GM19438 (cell line): Measurements from ENCODE around the gene TMIGD2.
"Not testable (repeated sequence)": the region's sequence is repeated elsewhere in the genome, so short reads cannot be mapped to it uniquely, and the experiment has no call there.

Experiments
- ATAC-seq: cut with Tn5 transposase; IDR thresholded peaks from one replicate; pipeline ENCODE4 v1.9.1; 2021; ENCODE audit warnings: low read depth; ENCODE audit not compliant: unreplicated experiment

Gene TMIGD2

DNA sequence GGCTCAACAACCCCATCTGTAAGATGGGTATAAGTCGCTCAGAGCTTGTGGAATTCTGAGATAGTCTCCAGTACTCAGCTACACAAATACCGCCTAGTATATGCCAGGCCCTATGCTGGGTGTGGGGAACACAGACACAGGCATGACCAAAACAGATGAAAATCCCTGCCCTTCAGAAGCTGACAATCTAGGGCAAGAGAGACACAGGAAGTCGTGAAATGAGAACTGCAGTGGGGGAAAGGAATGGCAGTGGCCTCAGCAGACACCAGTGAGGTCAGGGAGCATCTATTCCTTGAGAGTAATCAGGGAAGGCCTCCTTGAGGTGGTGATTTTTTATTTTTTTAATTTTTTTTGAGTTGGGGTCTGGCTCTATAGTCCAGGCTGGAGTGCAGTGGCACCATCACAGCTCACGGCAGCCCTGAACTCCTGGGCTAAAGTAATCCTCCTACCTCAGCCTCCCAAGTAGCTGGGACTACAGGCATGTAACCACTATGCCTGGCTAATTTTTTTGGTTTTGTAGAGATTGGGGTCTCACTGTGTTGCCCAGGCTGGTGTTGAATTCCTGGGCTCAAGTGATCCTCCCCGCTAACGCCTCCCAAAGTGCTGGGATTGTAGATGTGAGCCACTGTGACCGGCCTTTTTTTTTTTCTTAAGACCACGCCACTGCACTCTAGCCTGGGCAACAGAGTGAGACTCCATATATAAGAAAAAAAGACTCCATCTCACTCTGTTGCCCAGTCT lies 3.2 kb downstream of the TMIGD2 start:
- no peak for ATAC-seq

DNA sequence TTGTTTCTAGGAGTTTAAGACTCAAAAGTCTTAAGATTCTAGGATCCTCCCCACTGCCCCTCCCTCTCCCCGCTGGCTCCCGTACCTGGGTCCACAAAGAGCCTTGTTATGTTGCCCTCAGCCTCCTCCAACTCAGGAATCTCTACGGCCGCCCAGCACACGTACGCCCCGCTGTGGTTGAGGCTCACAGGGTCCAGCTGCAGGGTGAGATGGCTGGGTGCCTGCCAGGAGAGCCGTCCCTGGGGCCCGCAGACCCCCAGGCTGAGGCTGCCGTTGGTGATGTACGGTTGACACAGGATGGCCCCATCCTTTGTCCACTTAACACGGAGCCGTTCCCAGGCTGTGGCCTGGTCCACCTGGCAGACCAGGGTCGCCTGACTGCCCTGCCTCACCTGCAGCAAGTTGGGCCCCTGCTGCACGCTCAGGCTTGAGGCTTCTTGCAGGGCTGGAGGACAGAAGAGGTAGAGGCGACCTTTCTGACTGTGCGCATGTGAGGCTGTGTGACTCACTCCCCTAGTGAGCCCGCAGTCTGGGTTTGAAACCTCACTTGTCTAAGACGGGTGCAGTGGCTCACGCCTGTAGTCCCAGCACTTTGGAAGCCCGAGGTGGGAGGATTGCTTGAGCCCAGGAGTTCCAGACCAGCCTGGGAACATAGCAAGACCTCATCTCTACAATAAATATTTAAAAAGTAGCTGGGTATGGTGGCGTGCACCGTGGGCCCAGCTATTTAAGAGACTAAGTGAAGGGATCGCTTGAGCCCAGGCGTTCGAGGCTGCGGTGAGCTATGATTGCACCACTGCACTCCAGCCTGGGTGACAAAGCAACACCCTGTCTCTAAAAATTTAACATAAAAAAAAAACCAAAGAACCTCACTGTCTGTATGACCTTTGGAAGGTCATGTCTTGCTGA lies 4.0 kb downstream of the TMIGD2 start:
- ATAC-seq, result no peak

DNA sequence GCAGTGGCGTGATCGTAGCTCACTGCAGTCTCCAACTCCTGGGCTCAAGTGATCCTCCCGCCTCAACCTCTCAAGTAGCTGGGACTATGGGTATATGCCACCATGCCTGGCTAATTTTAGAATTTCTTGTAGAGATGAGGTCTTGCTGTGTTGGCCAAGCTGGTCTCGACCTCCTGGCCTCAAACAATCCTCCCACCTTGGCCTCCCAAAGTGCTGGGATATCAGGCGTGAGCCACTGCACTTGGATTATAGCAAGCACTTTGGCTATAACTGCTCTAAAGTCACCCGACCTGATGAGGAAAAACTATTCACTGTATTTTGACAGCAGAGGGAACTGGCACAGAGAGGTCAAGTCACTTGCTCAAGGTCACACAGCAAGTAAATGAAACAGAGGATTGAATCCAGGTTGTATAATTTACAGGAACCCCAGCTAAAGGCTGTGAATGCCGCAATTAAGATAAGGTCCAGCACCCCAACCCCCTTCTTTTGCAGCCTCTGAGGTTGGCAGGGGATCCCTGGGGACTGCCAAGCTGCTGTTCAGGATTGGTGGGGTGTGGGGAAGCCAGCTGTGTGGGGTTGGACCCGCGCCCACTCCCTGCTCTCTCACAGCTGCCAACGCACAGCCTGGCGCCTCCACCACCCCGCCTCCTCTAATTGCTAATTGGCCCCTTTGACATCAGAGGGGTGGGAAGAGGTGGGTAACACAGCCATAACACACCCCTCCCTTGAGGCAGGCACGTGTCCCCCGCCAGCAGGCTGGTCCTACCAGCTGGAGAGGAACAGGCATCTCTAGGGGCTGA lies 6.0 kb downstream of the TMIGD2 start:
- ATAC-seq, result no peak

DNA sequence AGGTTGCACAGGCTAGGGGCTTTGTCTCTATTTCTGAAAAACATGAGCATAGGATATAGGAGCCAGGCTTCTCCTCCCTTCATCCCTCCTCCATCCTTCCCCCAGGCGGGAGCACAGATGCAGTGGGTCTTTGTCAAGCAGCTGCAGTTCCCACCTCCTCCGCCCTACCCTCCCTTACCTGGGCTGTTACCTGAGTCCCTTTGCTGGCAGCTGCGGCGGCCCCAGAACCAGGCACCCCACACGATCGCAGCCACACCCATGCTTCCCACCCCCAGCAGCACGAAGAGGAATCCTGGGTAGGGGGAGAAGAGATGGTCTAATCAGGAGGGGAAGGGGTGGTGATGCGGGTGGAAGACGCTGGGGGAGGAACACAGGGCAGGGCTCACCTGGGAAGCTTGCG lies 7.8 kb downstream of the TMIGD2 start:
- ATAC-seq, result no peak

DNA sequence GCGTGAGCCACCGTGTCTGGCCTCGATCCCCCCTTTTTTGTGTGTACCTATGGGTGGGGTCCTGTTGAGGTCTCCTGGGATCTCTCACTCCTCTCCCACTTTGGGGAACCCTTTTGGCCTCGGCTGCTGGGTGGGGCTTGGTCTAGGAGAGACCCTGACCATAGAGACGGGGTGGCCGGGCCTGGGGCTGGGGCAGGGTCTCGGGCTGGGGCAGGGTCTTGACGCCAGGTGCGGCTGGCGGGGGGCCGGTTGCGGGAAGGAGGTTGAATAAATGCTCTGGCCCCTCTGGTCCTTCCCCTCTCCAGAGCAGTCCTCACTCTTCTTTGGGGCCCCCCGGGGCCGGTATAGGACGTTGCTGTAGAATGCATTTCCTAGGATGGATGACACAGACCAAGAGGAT lies 9.7 kb downstream of the TMIGD2 start:
- ATAC-seq, result no peak

DNA sequence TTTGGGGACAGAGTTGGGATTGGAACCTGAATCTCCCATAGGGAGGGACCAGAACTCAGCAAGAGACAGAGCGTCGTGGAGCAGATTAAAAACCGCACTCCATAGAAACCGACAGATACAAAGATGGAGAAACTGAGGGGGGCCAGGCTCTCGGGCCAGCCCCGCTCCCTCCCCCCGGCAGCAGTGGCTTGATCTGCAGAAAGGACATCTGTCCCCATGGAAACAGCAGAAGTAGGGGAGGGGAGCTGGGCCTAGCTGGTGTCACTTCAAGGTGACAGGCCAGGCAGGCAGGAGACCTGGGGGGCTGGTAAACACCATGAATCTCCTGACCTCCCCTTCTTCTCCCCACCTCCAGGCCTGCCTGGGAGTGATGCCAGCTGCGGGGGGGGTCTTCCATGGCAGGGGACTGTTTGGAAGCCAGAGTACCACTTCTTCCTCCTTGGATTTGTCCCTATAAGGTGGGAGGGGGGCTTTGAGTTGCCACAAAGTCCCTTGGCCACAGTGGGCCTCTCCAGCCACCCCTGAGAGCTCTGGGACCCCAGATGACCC lies 10.9 kb downstream of the TMIGD2 start:
- no peak for ATAC-seq

DNA sequence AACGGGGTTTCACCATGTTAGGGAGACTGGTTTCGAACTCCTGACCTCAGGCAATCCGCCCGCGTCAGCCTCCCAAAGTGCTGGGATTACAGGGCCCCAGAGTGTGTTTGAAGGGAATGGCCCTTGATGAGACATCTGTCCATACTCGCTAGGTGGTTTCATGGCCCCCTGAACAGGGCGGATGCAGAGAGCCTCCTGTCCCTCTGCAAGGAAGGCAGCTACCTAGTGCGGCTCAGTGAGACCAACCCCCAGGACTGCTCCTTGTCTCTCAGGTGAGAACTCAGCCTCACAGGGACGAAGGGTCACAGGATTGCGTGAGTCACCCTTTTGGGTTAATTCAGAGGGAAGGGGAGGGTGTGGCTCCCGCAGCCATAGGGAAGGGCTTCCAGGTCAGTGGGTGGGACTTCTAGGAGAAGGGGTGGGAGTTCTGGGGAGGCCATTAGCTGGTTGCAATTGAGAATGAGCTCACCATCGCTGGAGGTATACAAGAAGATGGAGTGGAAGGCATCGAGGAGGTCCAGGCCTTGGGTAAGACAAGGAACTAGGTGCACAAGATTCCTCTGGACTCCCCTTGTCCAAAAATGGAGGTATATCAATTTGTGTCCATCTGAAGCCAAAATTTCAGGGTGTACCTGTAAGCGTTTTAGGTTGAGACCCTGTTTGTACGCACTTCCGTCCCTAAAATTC lies 14.0 kb downstream of the TMIGD2 start:
- no peak for ATAC-seq

DNA sequence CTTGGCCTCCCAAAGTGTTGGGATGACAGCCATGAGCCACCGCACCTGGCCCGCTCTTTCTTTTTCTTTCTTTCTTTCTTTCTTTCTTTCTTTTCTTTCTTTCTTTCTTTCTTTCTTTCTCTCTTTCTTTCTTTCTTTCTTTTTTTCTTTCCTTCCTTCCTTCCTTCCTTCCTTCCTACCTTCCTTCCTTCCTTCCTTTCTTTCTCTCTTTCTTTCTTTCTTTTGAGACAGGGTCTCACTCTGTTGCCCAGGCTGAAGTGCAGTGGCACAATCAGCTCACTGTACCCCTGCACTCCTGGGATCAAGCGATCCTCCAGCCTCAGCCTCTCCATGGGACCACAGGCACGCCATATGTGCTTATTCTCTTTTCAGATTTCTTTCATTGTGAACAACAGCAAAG lies 16.0 kb downstream of the TMIGD2 start:
- ATAC-seq, result not testable (repeated sequence)

DNA sequence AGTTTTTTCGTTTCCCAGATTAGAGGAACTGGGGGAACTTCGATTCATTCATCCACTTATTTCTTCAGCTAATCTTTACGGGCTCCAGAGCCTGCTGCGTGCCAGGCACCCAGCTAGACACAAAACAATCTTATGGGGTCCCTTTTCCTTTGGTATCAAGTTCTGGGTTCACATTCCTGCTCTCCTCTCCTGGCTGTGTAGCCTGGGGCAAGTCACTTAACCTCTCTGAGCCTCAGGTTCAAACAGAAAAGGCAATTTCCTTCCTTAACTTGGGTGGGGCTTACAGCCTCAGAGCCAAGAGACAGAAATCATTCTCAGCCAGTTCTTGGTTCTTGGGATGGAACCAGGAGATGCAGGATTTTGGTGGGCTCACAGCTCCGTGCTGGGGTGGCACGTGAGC lies 17.2 kb downstream of the TMIGD2 start:
- ATAC-seq, result no peak

DNA sequence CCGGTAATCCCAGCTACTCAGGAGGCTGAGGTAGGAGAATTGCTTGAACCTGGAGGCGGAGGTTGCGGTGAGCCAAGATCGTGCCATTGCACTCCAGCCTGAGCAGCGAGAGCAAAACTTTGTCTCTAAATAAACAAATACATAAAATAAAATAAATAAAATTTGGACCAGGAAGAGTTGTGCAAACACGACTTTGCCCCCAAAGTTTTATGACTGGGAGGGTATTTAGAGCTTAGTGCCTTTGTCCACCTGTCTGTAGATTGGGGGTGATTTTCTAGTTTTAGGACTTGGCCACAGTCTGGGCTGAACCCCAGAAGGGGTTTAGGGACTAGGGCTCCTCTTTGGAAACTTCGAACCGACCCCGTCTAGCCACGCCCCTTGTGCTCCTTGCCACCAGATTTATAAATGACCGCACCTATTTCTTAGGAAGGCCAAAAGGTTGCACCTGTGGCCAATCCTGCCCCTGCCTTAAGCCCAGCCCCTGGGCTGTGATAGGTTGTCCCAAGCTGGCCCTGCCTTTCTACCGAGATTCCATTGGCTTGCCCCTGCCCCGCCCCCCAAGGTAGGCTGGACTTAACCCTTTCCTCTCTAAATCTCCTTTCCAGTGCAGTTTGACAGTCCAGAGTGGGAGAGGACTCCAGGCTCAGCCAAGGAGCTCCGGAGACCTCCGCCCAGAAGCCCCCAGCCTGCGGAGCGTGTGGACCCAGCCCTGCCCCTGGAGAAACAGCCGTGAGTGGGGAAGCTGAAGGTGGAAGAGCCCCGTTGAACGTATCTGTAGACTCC lies 17.8 kb downstream of the TMIGD2 start:
- no peak for ATAC-seq

DNA sequence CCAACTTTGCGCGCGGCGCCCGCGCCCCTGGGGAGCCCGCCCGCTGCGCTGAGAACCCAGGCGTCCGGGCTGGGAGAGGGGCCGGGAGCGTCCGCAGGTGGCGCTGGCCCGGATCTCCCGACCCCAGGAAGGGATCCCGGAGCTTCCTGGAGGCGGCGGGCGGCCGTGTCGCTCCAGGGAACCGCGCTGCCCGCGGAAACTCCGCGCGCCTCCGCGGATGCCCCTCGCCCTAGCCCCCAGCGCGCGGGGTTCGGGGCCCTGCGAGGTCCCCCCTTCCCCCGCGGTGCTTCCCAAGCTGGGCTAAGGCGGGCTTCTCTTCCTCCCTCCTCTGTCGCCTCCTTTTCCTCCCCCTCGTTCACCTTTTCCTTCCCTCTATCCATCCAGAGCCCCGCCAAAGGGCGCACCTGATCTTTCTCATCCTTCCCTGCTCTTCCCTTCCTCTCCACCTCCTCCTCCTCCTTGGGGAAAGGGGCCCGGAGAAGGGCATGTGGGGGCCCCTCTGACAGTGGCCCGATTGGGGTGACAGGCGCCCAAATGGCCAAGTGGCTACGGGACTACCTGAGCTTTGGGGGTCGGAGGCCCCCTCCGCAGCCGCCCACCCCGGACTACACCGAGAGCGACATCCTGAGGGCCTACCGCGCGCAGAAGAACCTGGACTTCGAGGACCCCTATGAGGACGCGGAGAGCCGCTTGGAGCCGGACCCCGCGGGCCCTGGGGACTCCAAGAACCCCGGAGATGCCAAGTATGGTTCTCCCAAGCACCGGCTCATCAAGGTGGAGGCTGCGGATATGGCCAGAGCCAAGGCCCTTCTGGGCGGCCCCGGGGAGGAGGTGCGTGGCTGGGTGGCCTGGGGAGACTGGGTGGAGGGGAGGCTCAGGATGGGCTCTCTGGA lies 22.4 kb downstream of the TMIGD2 start:
- no peak for ATAC-seq

DNA sequence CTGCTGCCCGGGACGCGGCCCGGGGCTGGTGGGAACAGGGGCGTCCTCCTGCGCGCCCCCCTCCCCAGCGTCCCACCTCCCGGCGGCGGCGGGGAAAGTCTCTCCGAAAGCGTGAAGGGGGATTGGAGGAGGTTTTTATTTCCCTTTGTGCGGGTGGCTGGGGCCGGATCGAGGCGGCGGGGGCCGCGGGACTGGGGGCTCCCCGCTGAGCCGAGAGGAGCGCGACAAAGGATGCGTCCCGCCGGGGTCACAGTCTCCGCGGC lies 23.0 kb downstream of the TMIGD2 start:
- ATAC-seq, result no peak

DNA sequence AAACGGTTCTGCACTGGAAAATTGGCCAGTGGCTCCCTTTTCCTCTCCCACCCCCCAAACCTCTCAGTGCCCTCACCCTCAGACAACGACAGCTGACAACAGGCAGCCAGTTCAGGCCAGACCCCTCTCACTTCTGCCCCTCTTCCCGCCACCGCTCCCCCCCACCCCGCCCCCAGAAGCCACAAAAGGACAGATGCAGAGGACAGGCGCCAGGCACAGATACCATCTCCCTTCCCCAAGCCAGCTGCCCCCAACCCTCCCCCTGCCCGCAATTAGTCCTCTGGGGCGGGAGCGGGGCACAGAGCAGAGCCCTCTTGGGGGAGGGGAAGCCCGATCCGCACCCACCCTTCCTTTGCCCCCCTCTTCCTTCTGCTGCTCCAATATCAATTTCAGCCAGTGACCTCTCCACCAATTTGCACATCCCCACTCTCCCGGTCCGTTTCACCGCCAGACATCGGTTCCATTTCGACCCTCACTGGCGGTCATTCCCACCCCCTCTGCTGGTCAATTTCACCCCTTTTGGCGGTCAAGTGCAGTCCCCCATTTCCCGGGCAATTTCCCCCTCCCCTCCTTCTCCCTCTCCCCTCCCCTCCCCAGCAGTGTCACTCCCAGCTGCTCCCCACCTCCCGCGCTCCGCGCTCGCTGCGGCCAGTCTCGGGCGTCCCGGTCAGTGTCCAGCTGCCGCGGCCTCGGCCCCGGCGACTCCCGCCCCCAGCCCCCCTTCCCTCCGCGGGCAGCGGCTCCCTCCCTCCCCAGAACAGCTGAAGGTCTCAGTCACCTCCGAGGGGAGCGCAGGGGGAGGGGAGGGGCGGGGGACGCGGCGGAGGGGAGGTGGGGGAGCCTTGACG lies 23.5 kb downstream of the TMIGD2 start, which contains the start of gene SHD:
Gene SHD, plus strand, starts transcription at position 848 of the 848 bp plus-strand sequence. CDS start 798 bp downstream, outside the sequence.
- no peak for ATAC-seq

DNA sequence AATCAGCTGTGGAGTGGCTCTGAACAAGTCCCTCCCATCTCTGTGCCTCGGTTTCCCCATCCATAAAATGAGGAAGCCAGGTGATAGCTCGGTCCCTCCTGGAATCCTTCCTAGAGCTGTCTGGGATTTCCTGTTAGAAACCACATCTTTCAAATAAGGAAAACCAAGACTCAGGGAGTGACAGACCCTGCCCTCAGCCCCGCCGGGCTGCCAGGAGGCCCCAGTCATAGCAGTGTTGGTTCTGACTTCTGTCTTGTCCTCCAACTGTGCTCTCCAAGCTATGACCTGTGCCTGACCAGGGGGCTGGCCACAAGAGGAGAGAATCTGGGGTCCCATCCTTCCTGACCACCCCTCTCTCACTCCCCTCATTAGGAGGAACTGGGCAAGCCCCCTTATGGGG lies 24.2 kb downstream of the TMIGD2 start:
- no peak for ATAC-seq

DNA sequence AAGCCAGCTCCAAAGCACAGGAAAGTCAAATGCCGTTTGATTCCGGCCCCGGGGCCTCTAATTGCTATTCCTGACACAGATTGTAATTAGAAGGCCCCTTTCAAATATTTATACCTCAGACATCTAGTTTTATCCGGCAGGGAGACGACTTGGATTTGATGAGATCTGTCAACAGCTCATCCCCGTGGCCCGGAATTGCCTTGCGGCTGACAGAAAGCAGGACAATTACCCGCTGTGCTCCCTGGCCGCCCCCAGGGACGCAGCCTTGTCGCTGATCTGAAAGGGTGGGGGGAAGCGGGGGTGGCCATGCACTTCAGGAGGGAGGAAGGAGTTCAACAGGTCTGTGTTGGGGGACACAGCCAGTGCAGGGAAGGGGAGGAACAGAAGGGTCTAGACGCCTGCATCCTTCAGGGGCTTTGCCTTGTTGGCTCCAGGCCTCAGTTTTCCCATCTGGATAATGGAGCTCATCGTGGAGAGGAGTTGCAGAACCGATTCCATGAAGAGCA lies 24.9 kb downstream of the TMIGD2 start:
- no peak for ATAC-seq

DNA sequence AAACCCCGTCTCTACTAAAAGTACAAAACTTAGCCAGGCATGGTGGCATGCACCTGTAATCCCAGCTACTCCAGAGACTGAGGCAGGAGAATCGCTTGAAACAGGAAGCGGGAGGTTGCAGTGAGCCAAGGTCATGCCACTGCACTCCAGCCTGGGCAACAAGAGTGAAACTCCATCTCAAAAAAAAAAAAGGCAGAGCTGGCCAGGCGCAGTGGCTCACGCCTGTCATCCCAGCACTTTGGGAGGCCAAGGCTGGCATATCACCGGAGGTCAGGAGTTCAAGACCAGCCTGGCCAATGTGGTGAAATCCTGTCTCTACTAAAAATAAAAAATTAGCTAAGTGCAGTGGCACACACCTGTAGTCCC lies 27.9 kb downstream of the TMIGD2 start:
- ATAC-seq, result not testable (repeated sequence)

DNA sequence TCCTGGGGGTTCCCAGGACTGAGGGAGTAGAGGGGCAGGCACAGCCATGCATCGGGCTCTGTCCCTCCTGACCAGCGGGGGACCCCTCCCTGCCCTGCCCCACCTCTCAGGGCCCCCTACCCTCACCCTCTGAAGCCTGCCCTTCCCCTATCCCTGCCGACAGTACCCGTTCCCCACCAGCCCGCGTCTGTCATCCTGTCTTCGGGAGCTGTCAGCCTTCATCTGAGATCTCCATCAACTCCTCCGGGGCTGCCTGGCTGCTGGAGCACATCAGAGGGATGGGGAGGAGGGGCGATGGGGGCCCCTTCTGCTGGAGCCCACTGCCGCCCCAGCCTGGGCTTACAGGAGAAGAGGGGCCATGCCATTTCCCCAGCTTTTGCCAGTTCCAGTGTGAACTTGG lies 29.3 kb downstream of the TMIGD2 start:
- ATAC-seq, result no peak
